Aorta (tissue), 5 donors: ENCODE measurements around the gene ZNF106. TPM values are rescaled to one million over a fixed set of nuclear protein-coding genes. Genes with fewer than 3 reads are reported as not detected.

Experiments used
- ATAC-seq: fragments of 200-7000 bp; cut with Tn5 transposase; one replicate; pipeline ENCODE4 v1.9.1; 2022; ENCODE audit warnings: moderate library complexity; ENCODE audit not compliant: low FRiP score
- DNase-seq, 2 donors: peaks; one replicate each; pipeline ENCODE4 v3.0.0-alpha.2; 2020
- H3K27ac ChIP-seq, 2 donors: one replicate each; pipeline ENCODE4 v1.5.1; 2013; ENCODE audit warnings: low read length in 2 of 2, mild to moderate bottlenecking in 2 of 2, moderate library complexity in 2 of 2, control low read depth in 1 of 2, inconsistent platforms in 1 of 2, low read depth in 1 of 2
- H3K27me3 ChIP-seq, 2 donors: one replicate each; pipeline ENCODE4 v1.6.1; 2013; ENCODE audit warnings: control low read depth in 1 of 2, low read length in 1 of 2, mild to moderate bottlenecking in 1 of 2, moderate library complexity in 1 of 2; ENCODE audit not compliant: insufficient read depth in 2 of 2, control insufficient read depth in 1 of 2
- H3K36me3 ChIP-seq, 2 donors: one replicate each; pipeline ENCODE4 v1.6.1; 2013; ENCODE audit warnings: control low read depth in 1 of 2, low read length in 1 of 2, mild to moderate bottlenecking in 1 of 2; ENCODE audit not compliant: insufficient read depth in 2 of 2, control insufficient read depth in 1 of 2
- H3K4me1 ChIP-seq, 2 donors: one replicate each; pipeline ENCODE4 v1.6.1; 2013; ENCODE audit warnings: low read length in 2 of 2, control low read depth in 1 of 2, mild to moderate bottlenecking in 1 of 2, moderate library complexity in 1 of 2; ENCODE audit not compliant: insufficient read depth in 2 of 2, control insufficient read depth in 1 of 2
- H3K4me3 ChIP-seq, 2 donors: one replicate each; pipeline ENCODE4 v1.5.1; 2013; ENCODE audit warnings: low read length in 2 of 2, control low read depth in 1 of 2, mild to moderate bottlenecking in 1 of 2
- H3K9me3 ChIP-seq: one replicate; pipeline ENCODE4 v1.6.1; 2013; ENCODE audit warnings: mild to moderate bottlenecking, low read length; ENCODE audit not compliant: control insufficient read depth
- WGBS, 2 donors: extraction: QIAGEN DNeasy Blood & Tissue Kit; methylation state at CpG; one replicate each; pipeline ENCODE4 v1.1.7; 2013; 5-methylcytosine and 5-hydroxymethylcytosine counted together
- intact Hi-C, 2 donors: fragments of 100-400 bp; cut with DNase I; formaldehyde crosslinking; loops; one replicate each; pipeline versions ENCODE4 v1.14.2 to v1.15.0; 2022
- polyA plus RNA-seq, 2 donors: library from polyadenylated mRNA; stranded (reverse); fragments of 200-250 nt; gene quantifications; one replicate each; pipeline ENCODE4 v1.2.3, GENCODE V29; 2013
- total RNA-seq, 2 donors: library from RNA; stranded (reverse); fragmentation: NEBNext Ultra II Directional; extraction: Animal tissue kit (Norgen Biotek cat#: 25700); gene quantifications; one replicate each; pipeline ENCODE4 v1.2.1, GENCODE V29; 2021
- donor health status: healthy with polysubstance abuse.
- donor health status: Bipolar disorder and iron deficiency.
- donor health status: DM: no; HTN: no; CAD: no.
- donor health status: DM: no; HTN: no; CAD: no.
- donor health status: DM: yes; HTN: yes; CAD: no.

Gene ZNF106
- total and polyA plus RNA-seq, 4 donors, result 11.9 to 78.8 (median 53.6) TPM

DNA sequence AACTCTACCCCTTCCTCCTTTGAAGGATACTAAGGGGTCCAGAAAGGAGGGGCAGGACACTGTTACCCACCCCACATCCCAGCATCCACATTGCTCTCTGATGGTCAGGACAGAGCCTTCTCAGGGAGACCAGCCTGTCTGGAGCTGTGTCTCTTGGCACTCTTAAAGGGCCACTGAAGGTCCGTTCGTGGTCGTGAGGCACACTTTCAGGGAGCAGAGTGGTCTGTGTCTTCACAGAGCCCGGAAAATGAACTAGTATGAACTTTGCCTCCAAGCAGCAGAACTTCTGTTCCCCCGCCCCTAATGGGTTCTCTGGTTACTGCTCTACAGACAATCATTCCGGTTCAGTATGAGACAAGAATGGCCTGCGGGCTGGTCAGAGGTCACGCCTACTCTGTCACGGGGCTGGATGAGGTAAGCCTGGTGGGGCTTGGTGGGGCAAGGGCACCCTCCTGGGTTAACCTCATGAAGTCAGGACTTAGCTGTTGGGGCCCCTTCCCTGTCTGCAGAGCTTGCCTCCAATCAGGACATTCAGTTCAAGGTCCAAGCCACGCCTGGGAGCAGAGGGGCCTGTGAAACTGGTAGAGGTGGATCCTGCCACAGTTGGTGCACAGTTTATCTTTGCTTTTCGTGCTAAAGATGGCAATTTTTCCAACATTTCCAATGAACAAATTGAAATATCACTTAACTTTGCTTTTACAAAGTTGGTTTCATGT lies 98.5 kb downstream of the ZNF106 start:
- DNase-seq (no peak), ATAC-seq (no peak)
- WGBS, 2 donors, result 83 to 89% methylated on average over 11 of the region's 11 CpGs
- Histone ChIP-seq H3K36me3 (no peaks in the 10 kb centered on the region), H3K27me3 (no peaks in the 10 kb centered on the region), H3K4me1 (no peaks in the 10 kb centered on the region), H3K27ac (no peak overlapping the region), H3K4me3 (no peak overlapping the region), H3K9me3 (no peaks in the 10 kb centered on the region)
- intact Hi-C loops, result no loop called here

DNA sequence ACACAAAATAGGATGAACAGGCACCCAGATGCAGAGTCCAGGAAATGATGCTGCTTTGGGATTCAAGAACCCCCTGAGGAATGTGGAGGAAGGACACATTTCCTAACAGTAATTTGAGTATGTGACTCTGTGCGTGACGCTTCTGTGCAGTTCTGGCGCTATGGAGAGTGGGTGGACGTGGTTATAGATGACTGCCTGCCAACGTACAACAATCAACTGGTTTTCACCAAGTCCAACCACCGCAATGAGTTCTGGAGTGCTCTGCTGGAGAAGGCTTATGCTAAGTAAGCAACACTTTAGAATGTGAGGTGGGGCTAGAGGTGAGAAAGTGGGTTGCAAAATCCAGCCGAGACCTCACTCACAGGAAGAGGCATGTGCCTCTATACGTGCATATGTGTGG lies 103.3 kb downstream of the ZNF106 start:
- Histone ChIP-seq H3K9me3 (no peaks in the 10 kb centered on the region), H3K27me3 (no peaks in the 10 kb centered on the region), H3K27ac (no peak overlapping the region), H3K36me3 (peaks cover 0 to 3% of the 10 kb centered on the region in 2 donors), H3K4me3 (no peak overlapping the region), H3K4me1 (no peaks in the 10 kb centered on the region)
- ATAC-seq (no peak), DNase-seq (no peak)
- intact Hi-C loops, result no loop called here
- WGBS, 2 donors, result 83 to 92% methylated on average over 8 of the region's 8 CpGs

DNA sequence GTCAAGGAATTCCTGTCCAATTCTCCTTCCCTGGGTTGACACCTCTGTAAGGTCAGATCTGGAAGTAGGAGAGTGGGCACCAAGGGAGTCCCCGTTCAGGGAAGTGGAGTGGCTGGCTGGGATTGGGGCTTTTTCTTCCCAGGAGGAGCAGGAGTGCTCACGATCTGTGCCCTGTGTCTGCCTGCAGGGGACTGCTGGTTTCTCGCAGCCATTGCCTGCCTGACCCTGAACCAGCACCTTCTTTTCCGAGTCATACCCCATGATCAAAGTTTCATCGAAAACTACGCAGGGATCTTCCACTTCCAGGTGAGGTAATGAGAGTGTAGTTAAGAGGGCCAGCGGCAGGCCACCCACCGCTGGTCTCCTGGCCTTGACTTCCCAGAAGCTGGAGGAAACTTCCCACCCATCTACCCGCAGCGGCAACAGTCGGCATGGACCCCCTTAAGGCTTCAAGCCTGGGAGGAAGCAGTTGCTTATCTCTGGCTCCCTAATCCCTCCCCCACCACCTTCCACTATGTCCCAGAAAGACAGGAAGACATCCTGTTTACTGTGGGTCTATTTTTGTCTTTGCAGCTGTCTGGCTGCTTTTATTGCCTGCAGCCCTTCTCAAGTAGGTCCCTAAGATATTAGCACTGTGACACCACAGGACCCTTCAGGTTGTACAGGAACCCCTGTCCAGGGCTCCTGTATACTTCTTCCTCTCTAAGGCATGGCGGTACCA lies 104.8 kb downstream of the ZNF106 start:
- no peak for ATAC-seq
- Histone ChIP-seq H3K9me3 (no peaks in the 10 kb centered on the region), H3K36me3 (peaks cover 0 to 3% of the 10 kb centered on the region in 2 donors), H3K4me3 (no peak overlapping the region), H3K4me1 (no peaks in the 10 kb centered on the region), H3K27me3 (no peaks in the 10 kb centered on the region), H3K27ac (no peak overlapping the region)
- WGBS, 2 donors, result 88 to 90% methylated on average over 12 of the region's 12 CpGs
- no peak for DNase-seq
- intact Hi-C loops, result no loop called here

DNA sequence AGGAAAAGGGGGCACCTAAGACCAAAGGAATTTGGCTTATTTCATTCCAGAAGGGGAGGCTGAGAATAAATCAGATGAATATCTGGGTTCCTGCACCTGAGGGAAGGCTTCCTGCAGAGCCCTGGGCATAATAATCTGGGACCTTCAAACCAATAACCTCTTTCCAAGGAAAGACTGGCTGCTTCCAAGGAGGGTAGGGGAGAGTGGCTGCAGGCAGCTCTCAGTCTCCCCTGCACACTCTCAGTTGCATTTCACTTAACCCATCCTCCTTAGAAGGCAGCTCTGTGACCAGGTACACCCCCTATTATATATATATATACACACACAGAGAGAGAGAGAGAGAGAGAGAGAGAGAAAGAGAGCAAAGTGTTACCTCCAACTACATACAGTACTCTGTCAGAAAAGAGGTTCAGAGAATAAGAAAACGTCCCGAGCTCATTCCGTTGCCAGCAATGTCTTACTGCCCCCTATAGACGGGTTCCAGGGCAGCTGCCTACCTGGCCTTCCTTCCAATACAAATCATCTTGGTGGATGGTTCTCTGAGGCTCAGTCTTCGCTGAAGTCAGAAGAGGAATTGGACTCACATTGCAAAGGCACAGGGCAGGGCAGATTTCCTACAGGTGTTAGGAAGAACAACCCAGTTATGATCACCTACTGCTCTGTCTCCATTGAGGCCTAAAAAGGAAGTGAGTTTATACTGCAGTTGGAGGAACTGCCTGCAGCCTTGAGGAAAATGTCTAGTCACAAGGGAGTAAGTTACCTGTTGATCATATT lies 105.5 kb downstream of the ZNF106 start:
- no peaks in the 10 kb centered on the region for H3K4me1 ChIP-seq
- ATAC-seq, result no peak
- H3K4me3 ChIP-seq, result no peak overlapping the region
- WGBS, 2 donors, result 45 to 49% methylated on average over 5 of the region's 5 CpGs
- intact Hi-C loops, result no loop called here
- no peaks in the 10 kb centered on the region for H3K9me3 ChIP-seq
- DNase-seq, result no peak
- H3K27me3 ChIP-seq, result no peaks in the 10 kb centered on the region
- peaks cover 0 to 3% of the 10 kb centered on the region in 2 donors for H3K36me3 ChIP-seq
- H3K27ac ChIP-seq, result no peak overlapping the region

DNA sequence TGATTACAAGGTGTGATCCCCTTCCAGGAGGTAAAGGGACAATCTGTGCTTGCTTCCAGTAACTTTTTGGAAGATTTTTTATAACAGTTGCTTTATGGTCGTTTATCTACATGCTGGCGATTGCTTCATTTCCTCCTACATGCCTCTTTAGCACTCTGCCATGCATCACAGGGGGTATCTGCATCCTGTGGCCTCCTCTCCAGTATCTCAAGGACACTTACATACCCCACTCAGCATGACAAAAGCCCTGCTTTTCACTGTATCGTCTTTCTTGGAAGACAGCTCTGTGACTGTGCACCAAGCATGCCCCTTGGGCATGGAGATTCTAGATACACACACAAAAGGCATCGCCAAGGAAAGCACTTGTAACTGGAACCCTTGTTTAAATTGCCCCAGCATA lies 106.3 kb downstream of the ZNF106 start:
- intact Hi-C loops, result no loop called here
- Histone ChIP-seq H3K4me3 (no peak overlapping the region), H3K36me3 (peaks cover 0 to 3% of the 10 kb centered on the region in 2 donors), H3K27me3 (no peaks in the 10 kb centered on the region), H3K9me3 (no peaks in the 10 kb centered on the region), H3K27ac (no peak overlapping the region), H3K4me1 (no peaks in the 10 kb centered on the region)
- 62 to 64% methylated on average over 4 of the region's 4 CpGs for WGBS, 2 donors
- DNase-seq (no peak), ATAC-seq (no peak)

DNA sequence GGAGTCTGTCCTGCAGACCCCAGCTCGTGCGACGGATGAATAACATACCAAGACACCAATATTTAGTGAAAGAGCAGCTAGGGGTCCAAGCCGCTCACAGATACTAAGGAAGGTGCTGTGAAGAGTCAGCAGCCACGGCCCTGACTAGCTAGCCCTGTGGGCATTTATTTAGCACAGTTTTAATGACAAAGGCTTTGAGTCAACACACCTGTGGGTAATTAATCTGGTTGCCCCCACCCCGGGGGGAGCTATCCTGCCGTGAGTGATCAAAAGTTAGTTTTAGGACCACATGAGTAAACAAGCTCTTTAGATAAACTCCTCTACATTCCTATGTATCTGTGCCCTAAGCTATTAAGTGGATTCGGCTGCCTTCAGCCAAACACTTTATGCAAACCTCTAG lies 112.9 kb downstream of the ZNF106 start:
- no peaks in the 10 kb centered on the region for H3K9me3 ChIP-seq
- 74 to 80% methylated on average over 8 of the region's 8 CpGs for WGBS, 2 donors
- H3K27me3 ChIP-seq, result no peaks in the 10 kb centered on the region
- intact Hi-C loops, result no loop called here
- DNase-seq (no peak), ATAC-seq (no peak)
- no peak overlapping the region for H3K4me3 ChIP-seq
- H3K4me1 ChIP-seq, result no peaks in the 10 kb centered on the region
- H3K36me3 ChIP-seq, result no peaks in the 10 kb centered on the region
- H3K27ac ChIP-seq, result no peak overlapping the region

DNA sequence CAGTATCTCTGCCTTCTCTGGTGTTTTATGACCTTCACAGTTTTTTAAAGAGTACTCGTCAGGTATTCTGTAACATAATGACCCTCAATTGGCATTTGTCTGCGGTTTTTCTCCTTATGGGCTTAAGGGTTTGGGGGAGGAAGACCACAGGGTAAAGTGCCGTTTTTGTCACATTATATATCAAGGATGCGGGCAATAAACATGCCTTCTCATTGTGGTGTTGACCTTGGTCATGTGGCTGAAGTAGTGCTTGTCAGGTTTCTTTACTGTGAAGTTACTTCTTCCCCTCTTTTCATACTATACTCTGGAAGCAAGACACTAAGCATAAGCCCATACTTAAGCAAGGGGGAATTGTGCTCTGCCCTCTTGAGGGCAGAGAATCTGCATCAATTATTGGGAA lies 115.0 kb downstream of the ZNF106 start:
- H3K9me3 ChIP-seq, result no peaks in the 10 kb centered on the region
- no peaks in the 10 kb centered on the region for H3K36me3 ChIP-seq
- intact Hi-C loops, result no loop called here

DNA sequence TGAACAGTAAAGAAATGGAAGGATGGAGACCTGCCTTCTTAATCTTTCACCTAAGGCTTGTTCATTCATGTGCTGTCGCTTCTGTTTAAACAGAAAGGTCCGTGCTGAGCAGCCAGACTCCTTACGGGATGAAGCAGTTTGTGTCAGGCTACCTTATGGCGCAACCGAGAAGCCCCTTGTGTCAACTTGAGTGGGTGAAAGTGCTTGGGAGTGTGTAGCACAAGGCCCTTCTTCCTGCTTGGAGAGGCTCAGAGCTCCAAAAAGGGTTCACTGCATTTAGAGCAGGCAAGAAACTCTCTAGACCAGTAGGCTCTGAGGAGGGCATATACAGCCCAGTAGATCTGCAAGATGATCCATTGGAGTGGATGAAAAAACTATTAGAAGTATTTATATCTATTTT lies 115.7 kb downstream of the ZNF106 start:
- no peaks in the 10 kb centered on the region for H3K36me3 ChIP-seq
- H3K27ac ChIP-seq, result no peak overlapping the region
- no peaks in the 10 kb centered on the region for H3K4me1 ChIP-seq
- 95 to 96% methylated on average over 5 of the region's 5 CpGs for WGBS, 2 donors
- intact Hi-C loops, result no loop called here
- H3K4me3 ChIP-seq, result no peak overlapping the region
- ATAC-seq, result no peak
- no peaks in the 10 kb centered on the region for H3K9me3 ChIP-seq
- no peak for DNase-seq
- no peaks in the 10 kb centered on the region for H3K27me3 ChIP-seq

More for the DNA sequence above, 115.0 kb downstream of the ZNF106 start:
- Histone ChIP-seq H3K27me3 (no peaks in the 10 kb centered on the region), H3K4me1 (no peaks in the 10 kb centered on the region), H3K27ac (no peak overlapping the region), H3K4me3 (no peak overlapping the region)
- ATAC-seq (no peak), DNase-seq (no peak)
- WGBS, 2 donors, result 50 to 68% methylated on average over 4 of the region's 4 CpGs
